ENCODE data around the gene EIF4A2. TPM values are rescaled to one million over a fixed set of nuclear protein-coding genes. Genes with fewer than 3 reads are reported as not detected.
"Not testable (repeated sequence)": the region's sequence is repeated elsewhere in the genome, so short reads cannot be mapped to it uniquely, and the experiment has no call there.

The EIF4A2 gene
- total RNA-seq, 1 donor from 2014 or later, result 322 TPM

DNA sequence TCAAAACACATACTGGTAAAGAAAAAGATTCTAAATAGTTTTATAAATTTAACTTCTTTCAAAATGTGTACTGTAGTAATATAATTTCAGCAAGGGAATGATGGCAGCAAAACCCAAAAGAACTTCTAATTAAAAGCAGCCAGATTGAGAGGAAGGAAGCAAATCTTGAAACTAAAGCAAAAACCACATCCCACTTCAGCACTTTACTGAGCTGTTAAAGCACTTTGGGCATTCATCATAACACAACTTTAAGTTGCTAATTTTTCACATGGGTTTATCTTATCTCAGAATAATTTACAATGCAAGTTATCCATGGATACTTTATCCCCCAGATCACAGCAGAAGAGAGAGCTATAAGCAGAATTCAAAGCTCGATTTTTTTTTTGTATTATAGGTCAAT, 16.9 kb downstream of the EIF4A2 start:
- no peak overlapping the region for H3K27ac Mint-ChIP-seq (ENCODE audit: unreplicated experiment)
- H3K4me1 Mint-ChIP-seq (ENCODE audit: low read depth), result peaks cover 3% of the 10 kb centered on the region
- no peak for DNase-seq (ENCODE audit: low spot score)
- H3K9me3 Mint-ChIP-seq (ENCODE audit: low read depth), result no peaks in the 10 kb centered on the region
- no peak overlapping the region for H3K4me3 Mint-ChIP-seq (ENCODE audit: unreplicated experiment)
- TF ChIP-seq, protein P1, sequence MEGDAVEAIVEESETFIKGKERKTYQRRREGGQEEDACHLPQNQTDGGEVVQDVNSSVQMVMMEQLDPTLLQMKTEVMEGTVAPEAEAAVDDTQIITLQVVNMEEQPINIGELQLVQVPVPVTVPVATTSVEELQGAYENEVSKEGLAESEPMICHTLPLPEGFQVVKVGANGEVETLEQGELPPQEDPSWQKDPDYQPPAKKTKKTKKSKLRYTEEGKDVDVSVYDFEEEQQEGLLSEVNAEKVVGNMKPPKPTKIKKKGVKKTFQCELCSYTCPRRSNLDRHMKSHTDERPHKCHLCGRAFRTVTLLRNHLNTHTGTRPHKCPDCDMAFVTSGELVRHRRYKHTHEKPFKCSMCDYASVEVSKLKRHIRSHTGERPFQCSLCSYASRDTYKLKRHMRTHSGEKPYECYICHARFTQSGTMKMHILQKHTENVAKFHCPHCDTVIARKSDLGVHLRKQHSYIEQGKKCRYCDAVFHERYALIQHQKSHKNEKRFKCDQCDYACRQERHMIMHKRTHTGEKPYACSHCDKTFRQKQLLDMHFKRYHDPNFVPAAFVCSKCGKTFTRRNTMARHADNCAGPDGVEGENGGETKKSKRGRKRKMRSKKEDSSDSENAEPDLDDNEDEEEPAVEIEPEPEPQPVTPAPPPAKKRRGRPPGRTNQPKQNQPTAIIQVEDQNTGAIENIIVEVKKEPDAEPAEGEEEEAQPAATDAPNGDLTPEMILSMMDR (IDR thresholded peaks at IDR 0.05), result no peak
- peaks cover 8% of the 10 kb centered on the region for H3K36me3 Mint-ChIP-seq (ENCODE audit: low read depth)
- H3K27me3 Mint-ChIP-seq (ENCODE audit: low read depth), result no peaks in the 10 kb centered on the region

DNA sequence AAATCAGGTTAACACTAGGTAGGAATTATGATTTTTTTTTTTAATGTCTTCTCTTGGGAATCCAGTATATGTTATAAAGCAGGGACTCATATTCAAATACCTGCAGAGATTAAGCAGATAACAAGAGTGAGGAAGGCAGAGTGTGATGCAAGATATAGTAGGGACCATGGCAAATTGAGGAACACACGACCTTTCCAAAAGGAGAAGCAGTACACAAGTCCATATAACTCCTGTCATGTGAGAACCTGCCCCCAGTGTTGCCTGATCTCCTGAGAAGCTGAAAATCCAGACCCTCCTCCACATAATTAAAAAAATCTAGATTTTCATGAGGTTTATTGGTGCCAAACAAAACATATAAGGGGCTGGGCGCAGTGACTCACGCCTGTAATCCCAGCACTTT, 19.3 kb downstream of the EIF4A2 start:
- no peaks in the 10 kb centered on the region for H3K9me3 Mint-ChIP-seq (ENCODE audit: low read depth)
- peaks cover 15% of the 10 kb centered on the region for H3K4me1 Mint-ChIP-seq (ENCODE audit: low read depth)
- H3K27ac Mint-ChIP-seq (ENCODE audit: unreplicated experiment), result no peak overlapping the region
- H3K4me3 Mint-ChIP-seq (ENCODE audit: unreplicated experiment), result no peak overlapping the region
- TF ChIP-seq, protein P1 (IDR thresholded peaks at IDR 0.05), result no peak
- DNase-seq (ENCODE audit: low spot score), result no peak
- peaks cover 7% of the 10 kb centered on the region for H3K36me3 Mint-ChIP-seq (ENCODE audit: low read depth)
- H3K27me3 Mint-ChIP-seq (ENCODE audit: low read depth), result no peaks in the 10 kb centered on the region

DNA sequence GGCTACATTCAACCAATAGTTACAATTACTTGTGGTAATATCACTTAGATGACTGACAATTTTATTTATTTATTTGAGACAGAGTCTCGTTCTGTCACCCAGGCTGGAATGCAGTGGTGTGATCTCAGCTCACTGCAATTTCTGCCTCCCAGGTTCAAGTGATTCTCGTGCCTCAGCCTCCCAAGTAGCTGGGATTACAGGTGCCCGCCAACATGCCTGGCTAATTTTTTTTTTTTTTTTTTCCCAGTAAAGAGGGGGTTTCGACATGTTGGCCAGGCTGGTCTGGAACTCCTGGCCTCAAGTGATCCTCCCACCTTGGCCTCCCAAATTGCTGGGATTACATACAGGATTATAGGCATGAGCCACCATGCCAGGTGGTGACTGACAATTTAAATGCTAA, 20.1 kb downstream of the EIF4A2 start:
- H3K36me3 Mint-ChIP-seq (ENCODE audit: low read depth); DNase-seq (ENCODE audit: low spot score); H3K27ac Mint-ChIP-seq (ENCODE audit: unreplicated experiment); H3K9me3 Mint-ChIP-seq (ENCODE audit: low read depth); H3K4me3 Mint-ChIP-seq (ENCODE audit: unreplicated experiment); H3K27me3 Mint-ChIP-seq (ENCODE audit: low read depth): not testable (repeated sequence)
- H3K4me1 Mint-ChIP-seq (ENCODE audit: low read depth), result peaks cover 15% of the 10 kb centered on the region

DNA sequence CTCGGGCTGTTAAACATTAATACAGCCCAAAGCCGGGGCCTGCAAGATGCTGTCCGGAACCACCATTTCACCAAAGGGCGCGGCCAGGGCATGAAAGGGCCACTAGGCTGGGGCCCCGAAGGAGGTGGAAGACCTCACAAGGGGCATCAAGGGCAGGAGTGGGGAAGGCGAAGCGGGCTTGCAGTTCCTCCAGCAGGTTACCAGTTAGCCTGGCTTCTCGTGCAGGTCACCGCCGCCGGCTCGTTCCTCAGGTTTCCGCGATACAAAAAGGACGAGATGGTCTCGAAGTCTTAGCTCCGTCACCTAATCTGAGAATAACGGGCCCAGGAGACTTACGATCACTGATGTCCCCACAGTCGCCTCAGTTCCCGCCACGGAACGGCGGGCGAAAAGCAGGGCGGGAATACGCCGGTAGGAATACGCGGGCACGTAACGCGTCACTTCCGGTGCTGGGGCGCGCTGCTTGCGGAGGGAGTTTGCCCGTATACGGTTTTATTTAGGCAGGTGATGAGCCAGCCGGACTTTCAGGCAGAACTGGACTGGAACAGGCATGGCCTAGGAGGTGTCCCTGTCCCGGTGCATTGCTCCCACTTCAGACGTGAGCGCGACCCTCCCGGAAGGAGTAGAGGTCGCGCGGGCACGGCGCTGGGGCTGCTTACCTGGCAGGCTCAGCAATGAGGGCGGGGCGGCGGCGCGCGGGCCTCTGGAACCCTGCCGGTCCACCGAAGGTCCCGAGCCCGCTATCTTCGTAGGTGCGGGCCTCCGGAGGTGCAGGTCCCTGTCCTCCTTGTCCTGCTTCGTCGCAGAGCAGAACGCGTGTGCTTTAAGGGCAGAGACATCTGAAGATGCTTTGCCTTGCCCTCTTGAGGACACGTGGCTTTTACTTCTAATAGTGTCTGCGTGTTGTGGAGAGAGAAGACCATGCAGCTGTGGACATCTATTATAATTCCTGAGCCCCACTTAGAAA, 23.0 kb downstream of the EIF4A2 start, which contains the start of gene RFC4:
Gene RFC4 (minus strand): TSS at position 394 of the 967 bp plus-strand sequence. CDS start 1,769 bp downstream, outside the sequence.
- no peak for DNase-seq (ENCODE audit: low spot score)
- Mint-ChIP-seq H3K9me3 (ENCODE audit: low read depth) (no peaks in the 10 kb centered on the region), H3K36me3 (ENCODE audit: low read depth) (peaks cover 2% of the 10 kb centered on the region), H3K4me3 (ENCODE audit: unreplicated experiment) (peak within 1 kb of the TSS; percentile 88), H3K27me3 (ENCODE audit: low read depth) (no peaks in the 10 kb centered on the region), H3K4me1 (ENCODE audit: low read depth) (peaks cover 15% of the 10 kb centered on the region), H3K27ac (ENCODE audit: unreplicated experiment) (peak within 1 kb of the TSS; percentile 83)
- TF ChIP-seq, protein P1 (IDR thresholded peaks at IDR 0.05), result no peak

DNA sequence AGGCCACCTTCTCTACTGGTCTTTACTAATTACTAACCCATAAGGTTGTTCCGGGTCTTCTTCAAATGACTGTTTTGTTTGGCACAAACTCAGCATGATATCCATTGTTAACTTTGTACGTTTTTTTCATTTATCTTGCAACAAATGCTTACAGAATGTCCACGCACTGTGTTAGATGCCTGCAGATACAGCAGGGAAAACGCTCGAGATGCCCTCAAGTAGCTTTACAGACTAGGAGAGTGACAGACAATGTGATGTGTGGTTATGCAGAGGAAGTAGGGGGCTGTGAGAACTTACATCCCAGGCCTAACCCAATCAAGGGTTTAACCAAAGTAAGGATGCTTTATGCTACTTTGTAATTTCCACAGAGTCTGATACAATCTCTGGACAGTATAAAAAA, 23.9 kb downstream of the EIF4A2 start:
- H3K4me1 Mint-ChIP-seq (ENCODE audit: low read depth), result peaks cover 15% of the 10 kb centered on the region
- peaks cover 2% of the 10 kb centered on the region for H3K36me3 Mint-ChIP-seq (ENCODE audit: low read depth)
- peak overlapping the region; percentile 88 for H3K4me3 Mint-ChIP-seq (ENCODE audit: unreplicated experiment)
- H3K9me3 Mint-ChIP-seq (ENCODE audit: low read depth), result no peaks in the 10 kb centered on the region
- DNase-seq (ENCODE audit: low spot score), result no peak
- no peaks in the 10 kb centered on the region for H3K27me3 Mint-ChIP-seq (ENCODE audit: low read depth)
- no peak overlapping the region for H3K27ac Mint-ChIP-seq (ENCODE audit: unreplicated experiment)
- TF ChIP-seq, protein P1 (IDR thresholded peaks at IDR 0.05), result no peak

All from chondrocyte (in vitro differentiated cells).